ENCODE measurements around the gene GNG14. TPM values are rescaled to one million over a fixed set of nuclear protein-coding genes. Genes with fewer than 3 reads are reported as not detected.

GNG14 gene
- total RNA-seq (2013; cell fraction: nucleolus; rRNA removed), result not detected in 2 replicates
- total RNA-seq (2014; rRNA removed), result not detected in 2 replicates
- total RNA-seq (2014; rRNA removed; fragmentation: Illumina TruSeq; extraction: Trizol), result not detected in 2 replicates
- total RNA-seq (2021), result not detected in 2 replicates
- polyA plus RNA-seq (2011; ENCODE audit: low read depth), result not detected
- not detected in 2 replicates for polyA plus RNA-seq (2011; rRNA removed)
- polyA plus RNA-seq (2011; cell fraction: cytosol; rRNA removed), result not detected in 2 replicates
- not detected in 2 replicates for polyA plus RNA-seq (2011; cell fraction: nucleus; rRNA removed)
- 0.42 TPM in 1 of 2 replicates, not detected in the other for polyA plus RNA-seq (2012)
- polyA plus RNA-seq (2014; fragmentation: Illumina TruSeq; extraction: Trizol), result not detected in 2 replicates
- polyA plus RNA-seq (2014; fragmentation: Nextera tagmentation; extraction: Ambion mirVana), result not detected
- not detected in 2 replicates for polyA plus RNA-seq (2014; rRNA removed)
- not detected for polyA plus RNA-seq (2016; fragmentation: Nextera tagmentation; extraction: Ambion mirVana)
- polyA minus RNA-seq (2011; rRNA and poly(A)+ RNA removed), result not detected in 2 replicates
- polyA minus RNA-seq (2011; cell fraction: cytosol; rRNA and poly(A)+ RNA removed), result not detected in 2 replicates
- not detected in 2 replicates for polyA minus RNA-seq (2011; cell fraction: nucleus; rRNA and poly(A)+ RNA removed)
- Bru-seq, nascent RNA, result percentile 25 among the genes with signal in this experiment
- percentile 36 among the genes with signal in this experiment for BruChase-seq, experiment 1, labeled RNA remaining after a 6-hour chase
- not detected for BruChase-seq, experiment 2, labeled RNA remaining after a 2-hour chase
- long read RNA-seq, experiment 1, result 0 reads
- long read RNA-seq, experiment 2, result 0 reads

DNA sequence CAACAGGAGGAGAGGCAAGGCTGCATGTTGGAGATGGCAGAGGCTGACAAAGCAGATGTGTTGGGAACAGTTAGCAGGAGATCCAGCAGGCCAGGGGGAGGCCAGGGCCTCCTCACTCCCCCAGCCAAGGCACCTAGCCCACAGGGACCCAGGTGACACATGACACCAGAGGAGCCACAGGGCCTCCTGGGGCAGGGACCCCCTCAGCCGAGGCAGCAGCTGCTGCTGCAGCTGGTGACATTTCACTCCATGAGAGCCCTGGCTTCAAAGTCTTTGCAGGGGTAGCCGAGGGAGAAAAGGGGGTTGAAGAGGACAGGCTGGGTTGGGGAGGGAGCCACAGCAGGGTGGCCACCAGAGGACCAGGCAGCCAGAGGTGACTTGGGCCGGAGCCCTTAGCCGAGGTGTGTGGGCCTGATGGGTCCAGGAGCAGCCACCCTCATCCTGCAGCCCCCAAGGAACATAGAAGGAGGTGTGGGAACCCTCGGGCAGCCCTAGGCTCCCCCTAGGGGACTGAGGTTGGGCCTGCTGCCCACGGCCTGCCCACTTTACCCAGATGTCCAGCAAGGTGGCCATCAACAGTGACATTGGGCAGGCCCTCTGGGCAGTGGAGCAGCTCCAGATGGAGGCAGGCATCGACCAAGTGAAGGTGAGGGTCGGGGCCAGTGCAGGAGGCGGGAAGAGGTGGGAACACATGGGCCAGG is at the start of gene GNG14:
GNG14 (plus strand) TSS at position 503 of the 701 bp plus-strand sequence; CDS start at position 554, 51 bp downstream.
- FAIRE-seq (no peak), ATAC-seq (no peak), DNase-seq (ENCODE audit: low read depth, low spot score) (no peak)
- H3K27ac ChIP-seq (ENCODE audit: control insufficient read depth, insufficient read depth), result no peak within 1 kb of the TSS
- H4K20me1 ChIP-seq (ENCODE audit: control insufficient read depth, insufficient read depth), result no peaks in the 10 kb centered on the region
- no peaks in the 10 kb centered on the region for H3K27me3 ChIP-seq (replicated peaks in 1 of 2; ENCODE audit: control insufficient read depth in 2 of 2, insufficient read depth in 2 of 2, low read length in 1 of 2)
- H3K4me3 ChIP-seq, result no peak within 1 kb of the TSS
- intact Hi-C loops (cut with micrococcal nuclease; ENCODE audit: unreplicated experiment), result no loop called here
- ChIA-PET SMC1A (ENCODE audit: uncharacterized antibody, unreplicated experiment) (interaction anchor here (0.6 kb wide), 1 partner anchor 176 kb away, joined by 3 read pairs; no protein-coding TSS in a partner anchor), RAD21 (ENCODE audit: unreplicated experiment) (no interaction called here), CTCF (no interaction called here), POLR2A (interaction anchor here (0.6 kb wide), 1 partner anchor 19 kb away, joined by 3 read pairs; a partner anchor contains a TSS)
- no TSS peak for BruUV-seq (replicated peaks)
- no peak within 1 kb of the TSS for H2AFZ ChIP-seq (ENCODE audit: control insufficient read depth, low read depth, low read length)
- WGBS (ENCODE audit: insufficient coverage, insufficient replicate concordance, low lambda C conversion rate, missing lambda C conversion rate), result 80% methylated on average over 9 of the region's 9 CpGs
- no peaks in the 10 kb centered on the region for H3K4me1 ChIP-seq (ENCODE audit: control insufficient read depth, insufficient read depth, low read length)
- TF ChIP-seq TBL1XR1 (IDR thresholded peaks at IDR 0.05; ENCODE audit: low read depth, low read length) (no peak), EED (IDR thresholded peaks at IDR 0.05; ENCODE audit: low read depth) (no peak), SRF (IDR thresholded peaks at IDR 0.05; ENCODE audit: low read depth in 2 of 2, low read length in 2 of 2) (no peak), CBFB (IDR thresholded peaks at IDR 0.05; ENCODE audit: low read depth) (no peak), SMAD5 (IDR thresholded peaks at IDR 0.05; ENCODE audit: low read depth) (no peak), POLR2AphosphoS5 (IDR thresholded peaks at IDR 0.05; ENCODE audit: low read length) (no peak), RAD51 (IDR thresholded peaks at IDR 0.05) (no peak), SUZ12 (IDR thresholded peaks at IDR 0.05; ENCODE audit: unreplicated experiment) (no peak), POU2F2 (IDR thresholded peaks at IDR 0.05; ENCODE audit: borderline replicate concordance, low read depth, low read length) (no peak), BMI1 (IDR thresholded peaks at IDR 0.05; ENCODE audit: borderline replicate concordance) (no peak)
- TF ChIP-seq, protein P1, sequence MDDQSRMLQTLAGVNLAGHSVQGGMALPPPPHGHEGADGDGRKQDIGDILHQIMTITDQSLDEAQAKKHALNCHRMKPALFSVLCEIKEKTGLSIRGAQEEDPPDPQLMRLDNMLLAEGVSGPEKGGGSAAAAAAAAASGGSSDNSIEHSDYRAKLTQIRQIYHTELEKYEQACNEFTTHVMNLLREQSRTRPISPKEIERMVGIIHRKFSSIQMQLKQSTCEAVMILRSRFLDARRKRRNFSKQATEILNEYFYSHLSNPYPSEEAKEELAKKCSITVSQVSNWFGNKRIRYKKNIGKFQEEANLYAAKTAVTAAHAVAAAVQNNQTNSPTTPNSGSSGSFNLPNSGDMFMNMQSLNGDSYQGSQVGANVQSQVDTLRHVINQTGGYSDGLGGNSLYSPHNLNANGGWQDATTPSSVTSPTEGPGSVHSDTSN (IDR thresholded peaks at IDR 0.05; ENCODE audit: insufficient replicate concordance, low read depth, low read length), result no peak
- H3K4me2 ChIP-seq (ENCODE audit: control insufficient read depth, insufficient read depth), result no peak within 1 kb of the TSS
- no peaks in the 10 kb centered on the region for H3K79me2 ChIP-seq (ENCODE audit: control insufficient read depth, insufficient read depth, low read length)
- no peak within 1 kb of the TSS for H3K9ac ChIP-seq (ENCODE audit: control insufficient read depth, insufficient read depth, low read length)
- peaks cover 0 to 2% of the 10 kb centered on the region in 2 experiments; a peak in 3 of 4 replicates for H3K36me3 ChIP-seq (ENCODE audit: control insufficient read depth in 2 of 2, insufficient read depth in 2 of 2, low read length in 1 of 2)
- in situ Hi-C loops (cut with MboI), result no loop called here
- H3K9me3 ChIP-seq (replicated peaks; ENCODE audit: control insufficient read depth, insufficient read depth, low read length), result no peaks in the 10 kb centered on the region
